GM18861 (cell line): ENCODE data around the gene KIRREL1.

Experiments used
- ATAC-seq: cut with Tn5 transposase; IDR thresholded peaks from one replicate; pipeline ENCODE4 v1.9.1; 2021; ENCODE audit not compliant: unreplicated experiment

Gene KIRREL1

DNA sequence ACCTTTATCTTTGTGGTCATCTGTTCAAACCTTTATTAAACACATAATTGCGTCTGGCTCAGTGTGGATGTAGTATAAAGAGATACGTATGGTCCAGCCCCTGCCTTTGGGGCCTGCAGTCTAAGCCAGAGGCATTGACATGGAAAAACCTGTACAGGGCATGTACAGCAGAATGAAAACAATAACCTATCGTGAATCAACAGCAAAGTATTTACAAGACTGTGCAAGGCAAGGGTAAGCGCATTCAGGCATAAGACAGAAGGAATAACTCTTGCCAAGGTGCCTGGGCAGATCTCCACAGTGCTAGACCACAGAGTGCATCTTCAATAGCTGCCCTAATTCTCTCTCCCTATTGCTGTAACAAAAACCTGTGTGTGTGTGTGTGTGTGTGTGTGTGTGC is 35.5 kb downstream of the KIRREL1 start:
- no peak for ATAC-seq

DNA sequence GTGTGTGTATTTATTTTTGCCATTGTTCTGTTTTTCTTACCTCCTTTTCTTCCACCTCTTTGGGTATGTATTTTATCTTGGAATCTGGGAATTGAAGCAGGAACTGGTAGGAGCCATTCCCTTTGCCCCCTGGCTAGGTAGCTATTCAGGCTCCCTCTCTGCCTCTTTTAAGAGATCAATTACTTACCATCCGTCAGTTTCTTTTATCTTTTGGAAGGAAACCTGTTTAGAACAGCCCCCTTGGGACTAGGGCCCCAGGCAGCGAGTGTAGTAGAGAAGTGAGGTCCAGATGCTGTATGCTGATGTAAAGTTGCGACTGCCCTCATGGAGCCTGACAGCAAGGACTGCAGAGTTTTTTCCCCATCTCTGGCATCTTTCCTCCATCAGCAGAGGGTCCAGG is 41.6 kb downstream of the KIRREL1 start:
- no peak for ATAC-seq

DNA sequence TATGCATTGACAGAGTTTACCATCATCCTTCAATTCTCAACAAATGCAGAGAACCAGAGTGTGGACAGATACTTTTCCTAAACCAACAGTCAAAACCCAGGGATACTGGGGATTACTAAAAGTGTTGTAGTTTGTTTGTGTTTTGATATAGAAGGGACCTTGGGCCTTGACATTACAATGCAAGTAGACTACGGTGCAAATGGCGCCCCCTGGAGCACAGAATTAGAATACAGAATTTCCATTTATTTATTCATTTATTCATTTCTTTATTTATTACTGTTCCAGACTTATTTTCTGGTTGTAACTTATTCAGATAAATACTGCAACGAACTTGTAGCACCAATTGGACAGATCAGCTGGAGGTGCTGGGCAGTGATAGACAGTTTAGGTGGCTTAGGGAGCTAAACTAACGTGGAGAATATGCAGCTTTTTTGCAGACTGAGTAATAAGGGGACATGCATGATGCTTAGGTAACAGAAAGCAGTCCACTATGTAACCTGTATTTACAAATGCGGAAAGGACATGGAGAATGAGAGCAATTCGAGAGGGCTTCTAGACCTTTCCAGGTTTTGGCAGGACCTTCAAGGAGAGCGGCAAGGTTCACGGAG is 42.6 kb downstream of the KIRREL1 start:
- ATAC-seq = no peak

DNA sequence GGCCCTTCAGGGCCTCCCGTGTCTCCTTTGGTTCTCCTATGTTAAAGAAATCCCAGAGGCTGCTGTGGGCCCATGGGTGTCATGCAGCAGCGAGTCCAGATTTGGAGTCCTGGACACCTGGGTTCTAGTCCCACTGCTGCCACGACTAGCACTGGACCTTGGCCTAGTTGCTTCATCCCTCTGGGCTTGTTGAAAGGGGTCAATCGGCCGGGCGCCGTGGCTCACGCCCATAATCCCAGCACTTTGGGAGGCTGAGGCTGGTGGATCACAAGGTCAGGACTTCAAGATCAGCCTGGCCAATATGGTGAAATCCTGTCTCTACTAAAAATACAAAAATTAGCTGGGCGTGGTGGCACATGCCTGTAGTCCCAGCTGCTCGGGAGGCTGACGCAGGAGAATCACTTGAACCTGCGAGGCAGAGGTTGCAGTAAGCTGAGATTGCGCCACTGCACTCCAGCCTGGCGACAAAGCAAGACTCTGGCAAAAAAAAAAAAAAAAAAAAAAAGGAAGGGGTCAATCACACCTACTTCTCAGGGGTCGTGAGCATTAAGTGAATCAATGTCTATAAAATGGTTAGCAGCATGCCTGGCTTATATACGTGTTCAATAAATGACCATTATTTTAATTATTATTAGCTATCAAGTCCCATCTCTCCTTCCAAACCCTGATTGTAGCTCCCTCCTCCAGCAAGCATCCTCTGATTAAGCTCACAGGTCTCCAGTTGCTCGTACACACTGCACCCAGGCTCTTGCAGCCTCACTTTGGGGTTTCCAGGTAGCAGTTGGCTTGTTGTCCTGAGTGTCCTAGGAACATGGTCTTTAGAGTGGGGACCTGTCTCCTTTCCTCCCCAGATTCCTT is 43.8 kb downstream of the KIRREL1 start:
- no peak for ATAC-seq

DNA sequence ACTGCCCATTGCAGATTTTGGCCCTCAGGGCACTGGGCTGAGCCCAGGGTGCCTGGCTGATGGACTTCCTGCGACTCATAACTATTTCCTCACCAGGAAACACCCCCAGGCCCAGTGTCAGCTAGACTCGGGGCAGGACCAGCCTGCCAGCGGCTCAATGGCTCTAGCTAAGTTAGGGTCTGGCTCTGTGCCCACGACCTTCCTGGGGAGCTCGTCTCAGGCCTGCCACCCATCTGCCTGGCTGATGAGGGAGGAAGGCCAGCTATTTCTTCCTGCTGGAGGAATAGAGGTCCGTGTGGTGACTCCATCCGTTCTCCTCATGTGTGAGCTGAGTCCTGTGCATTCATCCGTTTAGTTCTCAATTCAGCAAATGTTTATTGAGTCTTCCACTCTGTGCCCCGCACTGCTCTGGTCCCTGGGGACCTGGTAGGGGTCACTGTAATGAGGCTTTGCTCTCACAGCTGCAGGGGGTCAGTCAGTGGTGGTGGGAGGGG is 44.5 kb downstream of the KIRREL1 start:
- ATAC-seq = no peak

DNA sequence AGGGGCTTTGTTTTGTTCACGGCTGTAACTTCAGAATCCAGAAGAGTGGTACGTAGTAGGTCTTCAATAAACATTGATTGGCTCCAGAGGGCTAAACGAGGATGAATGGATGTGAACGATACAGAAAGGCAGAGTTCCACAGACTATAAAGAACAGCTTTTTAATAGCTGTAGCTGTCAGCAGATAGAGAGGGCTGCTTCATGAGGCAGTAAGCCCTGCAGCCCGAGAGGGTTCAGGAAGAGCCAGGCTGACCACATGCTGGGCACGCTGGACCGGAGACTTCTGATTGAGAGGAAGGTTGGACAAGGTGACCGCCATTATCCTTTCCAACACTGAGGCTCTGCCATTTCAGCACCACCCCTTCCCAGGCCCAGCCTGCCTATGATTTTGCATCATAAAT is 45.3 kb downstream of the KIRREL1 start:
- no peak for ATAC-seq

DNA sequence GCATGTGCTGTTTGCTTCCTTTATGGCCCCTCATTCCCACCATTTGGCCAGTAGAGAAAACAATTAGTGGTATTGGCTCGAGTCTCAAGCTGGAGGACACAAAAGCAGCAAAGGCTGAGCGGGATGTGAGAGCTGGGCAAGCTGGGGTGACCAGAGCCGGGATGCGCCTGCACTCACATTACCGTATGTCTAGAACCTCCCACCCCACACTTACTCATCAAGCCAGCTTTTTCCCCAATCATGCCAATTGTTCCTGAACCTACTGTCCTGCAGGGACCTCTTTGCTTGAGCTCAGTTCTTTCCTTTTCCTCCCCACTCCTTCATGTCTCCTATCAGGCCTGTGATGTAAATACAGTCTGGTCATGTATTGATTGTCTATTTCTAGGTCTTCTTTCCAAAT is 45.9 kb downstream of the KIRREL1 start:
- ATAC-seq = no peak

DNA sequence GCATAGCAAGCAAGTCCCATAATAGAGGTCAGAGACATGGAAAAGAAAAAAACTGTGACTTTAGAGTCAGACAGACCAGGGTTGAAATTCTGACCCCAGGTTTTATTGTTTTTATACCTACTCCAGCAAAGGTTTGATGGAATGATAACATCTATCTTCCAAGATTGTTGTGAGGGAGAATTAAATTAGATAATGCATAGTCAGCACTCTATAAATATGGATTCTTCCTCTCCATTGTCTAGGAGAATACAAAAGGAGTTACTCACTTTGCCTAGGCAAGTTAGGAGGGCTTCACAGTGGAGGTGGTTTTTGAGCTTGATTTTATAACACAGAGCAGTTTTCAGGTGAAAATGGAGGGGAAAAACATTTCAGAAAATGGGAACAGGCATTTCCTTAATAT is 46.9 kb downstream of the KIRREL1 start:
- ATAC-seq = no peak

DNA sequence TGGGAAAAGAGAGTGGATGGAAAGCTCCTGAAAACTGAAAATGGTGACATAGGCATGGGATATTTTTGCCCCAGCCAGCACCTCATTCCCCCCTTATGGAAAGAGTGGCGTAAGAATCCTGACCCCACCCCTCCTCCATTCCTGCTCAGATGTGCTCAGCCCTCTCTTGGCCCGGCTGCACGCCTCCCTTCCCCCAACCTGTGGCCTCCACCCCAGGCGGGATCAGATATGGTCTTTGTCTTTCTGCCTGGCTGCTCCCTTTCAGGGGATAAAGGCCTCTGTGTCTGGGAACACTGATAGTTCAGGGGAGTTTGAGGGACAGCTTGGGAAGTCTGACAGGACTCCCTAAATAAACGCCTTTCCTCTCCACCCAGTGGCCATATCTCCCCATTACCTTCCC is 49.8 kb downstream of the KIRREL1 start:
- ATAC-seq = no peak

DNA sequence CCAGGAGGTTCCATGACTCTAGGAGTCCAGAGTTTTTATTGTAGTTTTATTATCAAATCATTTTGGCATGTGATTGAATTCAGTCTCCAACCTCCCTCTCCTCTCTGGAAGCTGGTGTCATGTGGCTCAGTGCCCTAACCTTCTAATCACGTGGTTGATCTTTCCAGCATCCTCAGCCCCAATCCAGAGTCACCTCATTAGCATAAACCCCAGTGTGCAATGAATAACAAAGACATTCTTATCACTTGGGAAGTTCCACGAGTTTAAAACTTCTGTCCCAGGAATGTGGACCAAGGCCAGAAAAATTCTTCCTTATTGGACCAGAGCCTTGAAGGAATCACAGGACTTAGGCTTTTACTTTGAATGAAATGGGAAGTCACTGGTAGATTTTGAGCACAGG is 52.2 kb downstream of the KIRREL1 start:
- ATAC-seq = no peak

DNA sequence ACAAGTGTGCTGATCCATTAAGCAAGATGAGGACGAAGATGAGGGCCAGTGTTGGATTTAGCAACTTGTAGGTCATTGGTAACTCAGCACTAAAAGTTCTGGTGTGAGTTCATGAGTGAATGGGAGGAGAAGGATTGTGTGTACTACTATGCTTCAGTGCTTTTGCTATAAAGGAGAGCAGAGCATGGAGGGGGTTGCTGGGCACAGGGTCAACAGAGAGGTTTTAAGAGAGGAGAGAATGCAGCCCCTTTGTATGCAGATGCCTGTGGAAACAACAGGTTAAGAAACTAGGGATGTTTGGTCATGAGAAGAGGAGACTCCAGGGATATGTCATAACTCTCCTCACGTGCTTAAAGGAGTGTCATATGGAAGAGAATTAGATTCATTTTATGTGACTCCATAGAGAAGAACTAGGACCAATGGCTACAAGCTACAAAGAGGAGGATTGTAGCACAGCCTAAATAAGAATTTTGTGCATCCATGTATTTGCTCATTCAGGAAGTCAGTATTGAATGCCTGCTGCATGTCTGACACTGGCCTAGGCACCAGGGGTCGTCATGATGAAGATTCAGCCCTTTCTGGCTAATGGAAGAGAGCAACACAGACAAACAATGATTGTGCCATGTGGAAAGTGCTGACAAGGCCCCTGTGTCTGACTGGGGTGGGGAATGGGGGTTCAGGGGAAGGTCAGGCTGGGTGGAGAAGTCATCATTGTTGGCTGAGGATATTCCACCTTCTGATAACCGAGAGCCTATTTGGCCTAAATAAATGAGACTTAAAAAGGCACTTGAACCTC is 53.5 kb downstream of the KIRREL1 start:
- ATAC-seq = no peak

DNA sequence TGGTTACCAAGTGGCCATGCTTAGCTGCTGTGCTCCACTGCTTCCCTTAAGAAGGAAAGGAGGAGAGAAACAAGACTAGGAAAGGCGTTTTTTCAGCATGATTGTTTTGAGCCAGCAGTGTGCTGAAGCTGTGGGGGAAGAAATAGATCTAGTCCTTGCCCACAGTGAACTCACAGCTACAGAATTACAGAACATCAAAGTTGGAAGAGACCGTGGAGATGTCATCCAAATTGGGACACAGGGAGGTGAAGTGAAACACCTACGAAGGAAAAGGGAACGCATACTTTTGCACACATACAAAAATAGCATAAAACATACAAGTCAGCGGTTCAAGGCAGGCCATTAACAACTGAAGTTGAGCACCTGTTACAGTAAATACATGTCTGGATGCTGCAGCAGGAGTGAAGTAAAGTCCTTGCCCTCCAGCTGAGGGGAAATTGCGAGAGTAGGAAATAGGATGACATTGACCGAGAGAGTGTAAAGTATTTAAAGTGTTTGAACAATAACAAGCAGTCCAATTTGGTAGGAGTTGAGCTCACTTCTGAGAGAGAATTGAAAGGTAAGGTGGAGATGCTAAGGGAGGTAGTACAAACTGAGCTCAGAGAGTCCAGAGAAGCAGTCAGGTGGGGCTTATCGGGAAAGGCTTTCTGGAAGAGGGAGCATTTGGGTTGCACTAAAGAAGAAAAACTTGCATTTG is 55.1 kb downstream of the KIRREL1 start:
- ATAC-seq = no peak

DNA sequence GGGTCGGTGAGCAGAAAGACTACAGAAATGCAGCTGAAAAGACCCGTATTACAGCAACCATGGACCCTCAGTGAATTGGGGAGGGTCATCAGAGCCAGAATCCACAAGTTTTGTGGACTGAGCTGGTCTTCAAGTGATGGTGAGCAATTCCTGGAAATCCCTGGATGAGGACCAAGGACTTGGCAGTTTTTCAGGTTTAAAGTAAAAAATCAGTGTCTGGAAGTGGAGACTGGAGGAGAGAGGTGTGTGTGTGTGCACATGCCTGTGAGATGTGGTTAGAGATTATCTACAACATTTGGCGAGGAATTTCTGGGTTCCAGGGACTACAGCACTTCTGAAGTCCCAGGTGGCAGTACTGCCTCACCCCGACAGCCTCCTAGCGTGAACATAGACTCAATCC is 56.4 kb downstream of the KIRREL1 start:
- ATAC-seq = no peak

DNA sequence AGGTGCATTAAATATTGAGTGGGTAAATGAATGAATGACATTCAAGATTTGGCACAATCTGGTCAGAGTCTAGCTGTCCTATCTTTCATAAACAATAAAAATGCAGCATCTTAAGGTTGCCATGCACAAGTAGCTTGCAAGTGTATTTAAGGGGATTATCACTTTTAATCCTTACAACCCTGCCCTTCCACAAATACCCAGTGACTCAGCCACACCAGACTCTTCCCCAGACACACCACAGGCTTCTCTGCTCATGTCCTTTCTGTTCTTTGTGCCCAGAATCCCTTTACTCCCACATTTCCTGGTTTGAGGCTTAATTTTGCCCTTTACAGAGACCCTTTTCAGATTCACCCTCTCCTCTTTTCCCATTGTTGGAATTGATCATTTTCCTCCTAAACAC is 59.8 kb downstream of the KIRREL1 start:
- no peak for ATAC-seq

DNA sequence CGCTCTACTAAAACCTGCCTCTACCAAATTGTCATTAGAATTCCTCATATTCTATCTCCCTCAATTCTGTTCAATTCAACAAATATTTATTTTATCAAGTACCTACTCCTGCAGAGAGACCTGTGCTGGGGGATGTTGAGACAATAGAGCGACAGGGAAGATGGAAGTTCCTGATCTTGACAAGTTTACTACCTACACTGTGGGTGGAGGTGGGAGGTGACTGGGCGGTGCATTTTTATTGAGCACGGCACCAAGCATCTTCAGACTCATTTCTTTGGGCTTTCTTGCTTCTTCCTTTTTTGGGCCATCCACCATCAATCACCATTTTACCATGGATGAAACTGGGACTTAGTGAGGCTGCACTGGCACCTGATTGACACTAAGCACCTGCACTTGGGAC is 61.3 kb downstream of the KIRREL1 start:
- ATAC-seq = no peak

DNA sequence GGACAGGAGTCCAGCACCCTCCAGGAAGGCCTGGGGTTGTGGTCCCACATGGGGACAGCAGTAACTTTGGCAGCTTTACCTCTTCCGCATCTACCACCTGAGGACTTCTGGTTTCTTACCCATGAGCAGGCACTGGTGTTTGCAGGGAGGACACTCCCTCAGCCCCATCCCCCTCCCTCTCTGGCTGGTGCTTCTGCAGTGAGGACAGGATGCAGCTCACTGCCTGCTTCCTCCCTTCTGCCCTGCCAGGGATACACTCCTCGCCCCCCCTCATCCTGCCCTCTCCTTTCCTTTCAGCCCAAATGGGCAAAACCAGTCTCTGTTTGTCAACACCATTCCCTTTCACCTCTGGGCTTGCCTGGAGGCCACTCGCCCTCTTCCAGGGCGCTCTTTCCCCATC is 62.4 kb downstream of the KIRREL1 start:
- no peak for ATAC-seq

DNA sequence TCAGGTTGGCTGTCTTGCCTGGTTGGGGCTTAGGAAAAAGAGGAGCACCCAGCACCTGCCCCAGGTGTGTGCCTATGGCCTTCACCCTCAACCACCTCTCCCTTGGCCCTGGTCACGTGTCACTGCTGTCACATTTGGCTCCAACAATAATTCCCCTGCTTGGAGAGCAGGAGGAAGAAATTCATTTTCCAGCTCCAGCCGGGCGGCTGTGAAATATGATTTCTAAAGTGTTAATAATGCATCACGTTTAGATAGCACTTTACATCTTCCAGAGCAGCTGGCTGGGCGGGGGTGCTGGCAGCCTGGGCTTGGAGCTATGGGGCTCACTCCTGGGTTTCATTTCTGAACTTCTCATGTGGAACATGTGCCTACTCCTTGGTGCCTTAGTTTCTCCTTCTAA is 63.1 kb downstream of the KIRREL1 start:
- ATAC-seq = no peak

DNA sequence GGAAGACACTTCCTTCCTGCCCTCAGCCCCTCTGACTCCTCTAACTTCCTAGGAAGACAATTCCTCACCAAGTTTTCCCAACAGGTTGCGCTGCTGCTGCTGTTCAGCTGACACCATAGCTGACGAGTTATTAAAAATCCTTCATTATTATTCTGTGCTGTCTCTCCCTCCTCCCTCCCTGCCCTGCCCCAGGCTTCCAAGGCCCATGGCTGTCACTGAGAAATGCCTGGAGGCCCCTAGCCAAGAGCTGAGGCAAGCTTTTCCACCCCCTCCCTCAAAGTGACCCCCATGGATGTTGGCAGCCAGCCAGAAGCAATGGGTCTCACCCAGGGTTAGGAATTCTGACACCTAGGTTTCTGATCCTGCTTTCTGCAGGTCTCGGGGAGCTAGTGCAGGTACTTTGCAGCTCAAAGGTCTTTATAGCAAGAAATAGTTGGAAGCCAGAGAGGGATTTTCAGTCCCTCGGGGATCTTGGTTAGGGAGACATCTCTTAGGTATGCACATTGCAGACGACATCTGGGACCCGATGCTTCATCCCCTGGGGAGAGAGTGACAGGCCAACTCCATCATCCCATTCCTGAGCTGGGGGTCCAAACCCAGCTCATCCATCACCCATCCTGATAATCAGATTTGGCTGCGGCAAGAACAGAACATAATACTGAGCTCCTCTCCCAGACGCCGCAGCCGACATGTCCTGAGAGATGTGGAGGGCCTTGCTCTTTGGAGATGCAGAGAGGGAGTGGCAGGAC is 65.0 kb downstream of the KIRREL1 start:
- ATAC-seq = no peak

DNA sequence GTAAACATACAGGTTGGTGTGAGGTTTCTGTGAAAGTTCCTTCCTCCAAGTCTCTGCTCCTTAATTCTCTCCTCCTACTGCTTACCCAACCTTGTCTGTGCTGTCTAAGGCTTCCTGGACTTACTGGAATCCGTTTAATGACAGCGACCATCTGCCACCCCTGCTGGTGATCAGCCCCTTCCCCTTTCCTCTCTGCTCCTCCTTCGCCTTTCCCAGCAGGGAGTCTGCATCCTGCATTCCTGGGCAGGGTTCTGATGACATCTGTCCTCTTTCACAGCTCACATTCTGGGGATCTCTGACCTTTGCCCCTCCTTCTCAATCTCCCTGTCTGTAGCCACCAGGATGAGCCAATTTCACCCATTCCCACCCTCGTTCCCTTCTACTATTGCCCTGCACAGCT is 66.5 kb downstream of the KIRREL1 start:
- no peak for ATAC-seq

DNA sequence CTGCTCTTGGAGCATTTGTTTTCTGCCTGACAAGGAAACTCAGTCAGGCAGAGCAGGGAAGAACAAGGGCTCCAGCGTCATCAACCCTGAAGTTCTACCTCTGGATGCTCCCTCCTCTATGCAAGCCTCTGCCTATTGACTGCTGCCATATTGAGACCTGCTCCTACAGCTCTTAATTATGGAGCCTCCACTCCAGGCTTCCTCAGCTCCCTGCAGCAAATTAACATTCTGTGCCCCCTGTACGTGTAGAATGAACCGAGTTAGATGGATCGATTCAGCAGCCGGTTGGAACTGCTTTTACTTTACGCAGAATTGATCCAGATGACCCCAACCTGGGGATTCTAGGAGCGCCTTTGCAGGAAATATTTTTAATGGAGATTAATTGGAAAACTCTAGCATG is 68.7 kb downstream of the KIRREL1 start:
- ATAC-seq = no peak

DNA sequence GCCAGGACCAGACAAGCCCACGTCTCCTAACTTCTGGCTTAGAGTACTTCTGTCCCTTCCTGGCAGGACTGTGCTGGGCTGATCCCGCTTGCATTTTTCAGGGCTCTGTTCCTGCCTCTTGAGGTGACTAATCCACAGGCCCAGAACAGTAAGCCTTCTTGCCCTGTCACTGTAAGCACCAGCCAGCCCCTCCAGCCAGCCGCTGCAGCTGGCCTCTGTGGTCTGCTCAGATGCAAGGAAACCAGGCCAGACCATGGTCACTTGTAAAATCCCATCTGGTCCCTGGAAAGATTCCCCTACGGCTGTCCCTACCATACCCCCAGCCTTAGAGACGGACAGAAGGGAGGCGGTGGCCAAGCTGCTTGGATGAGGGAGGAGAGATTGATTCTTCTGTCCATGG is 74.2 kb downstream of the KIRREL1 start:
- ATAC-seq = no peak
